GM19328 (cell line): Measurements from ENCODE around the gene ABCC8.

Experiments used
- ATAC-seq: cut with Tn5 transposase; IDR thresholded peaks from one replicate; pipeline ENCODE4 v1.9.1; 2021; ENCODE audit warnings: mild to moderate bottlenecking, moderate library complexity; ENCODE audit not compliant: unreplicated experiment

Gene ABCC8

GRCh38 chr11:17389957-17390649, 86.5 kb downstream of the ABCC8 start:
- no peak for ATAC-seq

- ATAC-seq, result peak; percentile 60
These were observed 87.3 kb downstream of the ABCC8 start for GRCh38 chr11:17389211-17389956.

- ATAC-seq, result peak; percentile 39
These were observed 87.9 kb downstream of the ABCC8 start, which contains the start of gene KCNJ11 for GRCh38 chr11:17388609-17389210. KCNJ11 (minus strand) TSS chr11:17388659; CDS start chr11:17388091, 568 bp downstream.

GRCh38 chr11:17387811-17388210, 88.8 kb downstream of the ABCC8 start:
- ATAC-seq, result no peak

- ATAC-seq, result no peak
These were observed 89.4 kb downstream of the ABCC8 start for GRCh38 chr11:17387254-17387653.

GRCh38 chr11:17386331-17387084, 90.1 kb downstream of the ABCC8 start:
- ATAC-seq, result peak; percentile 44

GRCh38 chr11:17385926-17386325, 90.7 kb downstream of the ABCC8 start:
- no peak for ATAC-seq

- no peak for ATAC-seq
These were observed 91.2 kb downstream of the ABCC8 start for GRCh38 chr11:17385492-17385891.

- ATAC-seq, result peak; percentile 46
These were observed 92.6 kb downstream of the ABCC8 start for GRCh38 chr11:17384002-17384511.

GRCh38 chr11:17383461-17383860, 93.2 kb downstream of the ABCC8 start:
- no peak for ATAC-seq

- ATAC-seq, result no peak
These were observed 94.5 kb downstream of the ABCC8 start for GRCh38 chr11:17382046-17382728.

GRCh38 chr11:17381156-17381555, 95.5 kb downstream of the ABCC8 start:
- ATAC-seq, result no peak

- ATAC-seq, result no peak
These were observed 97.1 kb downstream of the ABCC8 start for GRCh38 chr11:17379383-17380180.

GRCh38 chr11:17378655-17379054, 98.0 kb downstream of the ABCC8 start:
- no peak for ATAC-seq

- no peak for ATAC-seq
These were observed 100.2 kb downstream of the ABCC8 start for GRCh38 chr11:17376493-17376892.

GRCh38 chr11:17375547-17375946, 101.1 kb downstream of the ABCC8 start:
- no peak for ATAC-seq

- ATAC-seq, result no peak
These were observed 105.0 kb downstream of the ABCC8 start for GRCh38 chr11:17371614-17372013.

GRCh38 chr11:17369684-17370243, 106.9 kb downstream of the ABCC8 start:
- no peak for ATAC-seq

- ATAC-seq, result no peak
These were observed 107.6 kb downstream of the ABCC8 start for GRCh38 chr11:17369094-17369493.
